GM21367 (cell line): Measurements from ENCODE around the gene ENGASE.

Experiments used
- ATAC-seq: cut with Tn5 transposase; IDR thresholded peaks from one replicate; pipeline ENCODE4 v1.9.1; 2021; ENCODE audit not compliant: unreplicated experiment

ENGASE gene

GRCh38 chr17:79079421-79080200, 5.0 kb downstream of the ENGASE start:
- no peak for ATAC-seq

GRCh38 chr17:79080349-79080748, 5.7 kb downstream of the ENGASE start:
- ATAC-seq: no peak

GRCh38 chr17:79080761-79081290, 6.2 kb downstream of the ENGASE start:
- no peak for ATAC-seq

- no peak for ATAC-seq
Observed at GRCh38 chr17:79081571-79082276, 7.1 kb downstream of the ENGASE start.

GRCh38 chr17:79082311-79083190, 7.9 kb downstream of the ENGASE start:
- ATAC-seq: no peak

GRCh38 chr17:79083191-79083971, 8.8 kb downstream of the ENGASE start:
- ATAC-seq: no peak

GRCh38 chr17:79084291-79085153, 9.9 kb downstream of the ENGASE start:
- no peak for ATAC-seq

- no peak for ATAC-seq
Observed at GRCh38 chr17:79085154-79085920, 10.7 kb downstream of the ENGASE start.

- no peak for ATAC-seq
Observed at GRCh38 chr17:79085921-79086551, 11.4 kb downstream of the ENGASE start.

- no peak for ATAC-seq
Observed at GRCh38 chr17:79086609-79087427, 12.2 kb downstream of the ENGASE start.

- no peak for ATAC-seq
Observed at GRCh38 chr17:79087428-79088143, 13.0 kb downstream of the ENGASE start.

- ATAC-seq: no peak
Observed at GRCh38 chr17:79088247-79088996, 13.8 kb downstream of the ENGASE start.

GRCh38 chr17:79088997-79089328, 14.3 kb downstream of the ENGASE start:
- ATAC-seq: no peak

- no peak for ATAC-seq
Observed at GRCh38 chr17:79089720-79090442, 15.3 kb downstream of the ENGASE start.

- no peak for ATAC-seq
Observed at GRCh38 chr17:79090443-79091225, 16.0 kb downstream of the ENGASE start.
